ENCODE measurements around the gene RNU4-1. TPM values are rescaled to one million over a fixed set of nuclear protein-coding genes. Genes with fewer than 3 reads are reported as not detected.

RNU4-1 gene
- polyA plus RNA-seq, 12 donors: not detected

GRCh38 chr12:120292411-120292660 lies 701 bp downstream of the RNU4-1 start:
- DNase-seq: no peak

GRCh38 chr12:120290609-120291305 lies 2.3 kb downstream of the RNU4-1 start:
- DNase-seq: no peak

- no peak for DNase-seq
Observed at GRCh38 chr12:120287491-120287890, 5.5 kb downstream of the RNU4-1 start.

- DNase-seq: no peak
Observed at GRCh38 chr12:120286768-120287490, 6.1 kb downstream of the RNU4-1 start.

GRCh38 chr12:120284381-120284780 lies 8.7 kb downstream of the RNU4-1 start:
- DNase-seq: no peak

- DNase-seq: no peak
Observed at GRCh38 chr12:120283318-120283717, 9.7 kb downstream of the RNU4-1 start.

GRCh38 chr12:120278137-120279069 lies 14.6 kb downstream of the RNU4-1 start:
- no peak for DNase-seq

GRCh38 chr12:120276734-120277133 lies 16.3 kb downstream of the RNU4-1 start:
- DNase-seq: no peak

- no peak for DNase-seq
Observed at GRCh38 chr12:120267736-120268135, 25.3 kb downstream of the RNU4-1 start.

- DNase-seq: no peak
Observed at GRCh38 chr12:120266180-120266870, 26.7 kb downstream of the RNU4-1 start.

GRCh38 chr12:120265473-120266179 lies 27.4 kb downstream of the RNU4-1 start, which contains the start of gene PXN:
TSS of gene PXN (minus strand) at chr12:120265730. CDS start at chr12:120265629, 101 bp downstream.
- peak; percentile 82 for DNase-seq

GRCh38 chr12:120264904-120265472 lies 28.0 kb downstream of the RNU4-1 start:
- DNase-seq: no peak

- no peak for DNase-seq
Observed at GRCh38 chr12:120264086-120264903, 28.7 kb downstream of the RNU4-1 start.

- no peak for DNase-seq
Observed at GRCh38 chr12:120263748-120264085, 29.3 kb downstream of the RNU4-1 start.

- no peak for DNase-seq
Observed at GRCh38 chr12:120262852-120263747, 29.9 kb downstream of the RNU4-1 start.

GRCh38 chr12:120261951-120262851 lies 30.8 kb downstream of the RNU4-1 start:
- no peak for DNase-seq

- no peak for DNase-seq
Observed at GRCh38 chr12:120260607-120261006, 32.4 kb downstream of the RNU4-1 start.

Measured in muscle of arm (tissue), 12 donors.